ENCODE measurements around the gene AAMDC.
A peak's percentile ranks its signal among the peaks of the same experiment; 100 is the strongest.

DNA sequence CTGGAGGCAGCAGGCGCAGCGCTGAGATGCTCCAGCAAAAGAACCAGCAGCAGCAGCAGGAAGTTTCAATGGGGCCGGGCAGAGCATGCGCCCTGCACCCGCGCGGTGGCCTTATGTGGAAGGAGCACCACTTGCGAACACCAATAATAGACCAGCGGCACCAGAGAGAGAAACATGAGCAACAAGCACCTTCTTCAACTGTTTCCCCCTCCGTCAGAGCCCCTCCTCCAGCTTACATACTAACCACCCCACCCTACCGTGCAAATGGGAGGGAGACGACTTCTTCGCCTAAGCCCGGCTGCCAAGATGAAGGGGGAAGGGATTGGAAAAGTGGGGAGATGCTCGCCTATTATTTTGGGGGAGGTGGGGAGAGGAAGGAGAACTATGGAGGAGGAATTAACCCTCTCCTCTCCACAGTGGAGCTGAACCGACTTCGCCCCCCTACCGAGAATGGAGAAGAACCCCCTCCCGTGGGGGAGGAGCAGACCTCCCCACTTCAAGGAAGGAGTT is 1.5 kb upstream of the AAMDC start:
- TF ChIP-seq POLR2AphosphoS5 (IDR thresholded peaks at IDR 0.05; ENCODE audit: borderline replicate concordance, low read depth, low read length) (peak; percentile 68), EZH2 (IDR thresholded peaks at IDR 0.05) (no peak)
